ENCODE results near the gene ANKRD33.
"Not testable (repeated sequence)": the region's sequence is repeated elsewhere in the genome, so short reads cannot be mapped to it uniquely, and the experiment has no call there.

The ANKRD33 gene

DNA sequence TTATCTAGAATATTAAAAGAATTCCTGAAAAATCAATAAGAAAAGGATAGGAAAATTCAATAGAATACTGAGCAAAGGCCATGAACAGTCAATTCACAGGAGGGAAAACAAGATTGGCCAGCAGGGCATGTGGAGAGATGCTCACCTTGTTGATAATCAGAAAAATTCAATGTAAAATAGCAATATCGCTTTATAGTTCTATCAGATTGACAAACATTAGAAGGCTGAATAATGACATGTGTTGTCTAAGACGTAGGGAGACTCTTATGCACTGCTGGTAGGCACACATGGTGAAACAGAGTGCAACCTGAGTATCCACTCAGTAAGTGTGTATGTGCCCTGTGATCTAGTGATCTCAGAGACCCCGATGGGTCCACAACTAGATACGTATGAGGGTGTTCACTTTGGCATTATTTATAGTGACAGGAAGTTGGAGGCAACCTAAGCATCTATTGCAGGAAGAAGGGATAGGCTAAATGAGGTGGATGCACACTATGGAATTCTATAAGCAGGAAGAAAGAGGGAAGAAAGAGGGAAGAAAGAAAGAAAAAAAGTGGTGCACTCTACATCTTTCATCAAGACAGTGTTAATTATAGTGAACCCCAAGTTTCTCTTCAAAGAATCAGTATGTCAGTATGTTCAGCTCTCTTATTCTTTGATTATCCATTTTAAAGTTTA lies 3.8 kb upstream of the ANKRD33 start:
- no peak for DNase-seq (ENCODE audit: low read depth)

DNA sequence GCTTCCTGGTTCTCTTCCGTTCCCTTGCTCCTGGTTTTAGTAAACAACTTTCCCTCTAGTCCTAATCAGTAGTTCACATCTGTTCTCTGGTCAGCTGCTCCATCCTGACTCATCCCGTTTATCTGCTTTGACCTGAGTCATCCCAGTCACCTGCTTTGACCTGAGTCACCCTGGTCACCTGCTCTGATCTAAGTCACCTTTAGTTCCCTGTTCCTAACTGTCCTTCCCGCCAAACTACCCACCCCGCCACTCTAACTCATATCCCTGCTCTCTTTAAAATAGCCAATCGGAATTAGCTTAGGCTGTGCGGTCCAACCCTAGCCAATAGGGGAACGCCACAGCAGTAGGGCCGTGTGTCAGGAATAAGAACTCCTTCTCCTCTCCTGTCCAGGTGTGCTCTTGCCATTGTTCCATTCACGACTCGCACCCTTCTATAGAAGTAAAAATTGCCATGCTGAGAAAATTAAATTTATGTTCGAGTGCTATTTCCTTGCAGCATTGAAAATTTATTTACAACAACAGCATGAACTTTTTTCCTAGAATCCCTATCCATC lies 3.1 kb upstream of the ANKRD33 start:
- no peak for DNase-seq (ENCODE audit: low read depth)

DNA sequence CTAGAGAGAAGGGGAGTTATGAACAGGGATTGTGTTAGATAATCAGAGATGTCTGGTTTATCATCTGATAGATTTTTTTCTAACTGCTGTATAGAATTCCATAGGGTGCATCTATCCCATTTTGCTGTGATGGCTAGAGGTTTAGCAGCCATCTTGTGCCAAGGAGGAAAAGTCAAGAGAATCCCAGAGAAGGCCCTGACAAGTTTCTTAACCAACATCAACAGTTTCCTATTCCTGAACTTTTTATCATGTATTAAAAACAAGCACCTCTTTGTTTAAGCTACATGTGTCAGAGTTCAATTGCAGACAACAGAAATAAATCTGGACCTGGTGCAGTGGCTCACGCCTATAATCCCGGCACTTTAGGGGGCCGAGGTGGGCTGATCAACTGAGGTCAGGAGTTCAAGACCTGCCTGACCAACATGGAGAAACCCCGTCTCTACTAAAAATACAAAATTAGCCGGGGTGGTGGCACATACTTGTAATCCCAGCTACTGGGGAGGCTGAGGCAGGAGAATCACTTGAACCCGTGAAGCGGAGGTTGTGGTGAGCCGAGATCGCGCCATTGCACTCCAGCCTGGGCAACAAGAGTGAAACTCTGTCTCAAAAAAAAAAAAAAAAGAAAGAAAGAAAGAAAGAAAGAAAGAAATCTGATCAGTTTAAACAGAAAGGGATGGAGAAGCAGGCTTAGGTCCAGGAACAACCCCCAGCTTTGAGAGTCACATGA lies 2.4 kb upstream of the ANKRD33 start:
- DNase-seq (ENCODE audit: low read depth), result not testable (repeated sequence)

DNA sequence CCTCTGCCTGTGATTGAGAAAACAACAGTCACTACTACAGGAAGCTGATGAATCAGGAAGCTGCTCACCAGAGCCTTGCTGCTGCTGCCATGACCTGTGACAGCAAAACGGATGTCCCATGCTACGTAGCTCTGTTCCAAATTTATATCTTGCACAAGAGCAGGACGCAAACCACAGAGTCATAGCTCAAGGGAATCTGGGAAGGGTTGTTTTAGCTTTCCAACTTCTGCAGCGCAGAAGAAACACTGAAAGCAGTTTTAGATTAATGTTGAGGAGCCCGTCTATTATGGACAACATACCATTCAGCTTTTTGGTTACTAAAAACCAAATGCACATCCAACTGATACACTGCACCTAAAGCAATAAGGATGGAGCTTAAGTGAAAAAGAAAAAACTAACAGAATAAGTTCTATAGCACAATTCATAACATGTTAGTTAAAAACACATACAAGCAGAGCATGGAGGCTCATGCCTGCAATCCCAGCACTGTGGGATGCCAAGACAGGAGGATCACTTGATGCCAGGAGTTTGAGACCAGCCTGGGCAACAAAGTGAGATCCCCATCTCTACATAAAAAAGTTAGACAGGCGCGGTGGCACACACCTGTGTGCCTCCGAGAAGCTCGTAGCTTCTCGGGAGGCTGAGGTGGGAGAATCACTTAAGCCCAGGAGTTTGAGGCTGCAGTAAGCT lies 1.7 kb upstream of the ANKRD33 start:
- DNase-seq (ENCODE audit: low read depth), result peak; percentile 26

DNA sequence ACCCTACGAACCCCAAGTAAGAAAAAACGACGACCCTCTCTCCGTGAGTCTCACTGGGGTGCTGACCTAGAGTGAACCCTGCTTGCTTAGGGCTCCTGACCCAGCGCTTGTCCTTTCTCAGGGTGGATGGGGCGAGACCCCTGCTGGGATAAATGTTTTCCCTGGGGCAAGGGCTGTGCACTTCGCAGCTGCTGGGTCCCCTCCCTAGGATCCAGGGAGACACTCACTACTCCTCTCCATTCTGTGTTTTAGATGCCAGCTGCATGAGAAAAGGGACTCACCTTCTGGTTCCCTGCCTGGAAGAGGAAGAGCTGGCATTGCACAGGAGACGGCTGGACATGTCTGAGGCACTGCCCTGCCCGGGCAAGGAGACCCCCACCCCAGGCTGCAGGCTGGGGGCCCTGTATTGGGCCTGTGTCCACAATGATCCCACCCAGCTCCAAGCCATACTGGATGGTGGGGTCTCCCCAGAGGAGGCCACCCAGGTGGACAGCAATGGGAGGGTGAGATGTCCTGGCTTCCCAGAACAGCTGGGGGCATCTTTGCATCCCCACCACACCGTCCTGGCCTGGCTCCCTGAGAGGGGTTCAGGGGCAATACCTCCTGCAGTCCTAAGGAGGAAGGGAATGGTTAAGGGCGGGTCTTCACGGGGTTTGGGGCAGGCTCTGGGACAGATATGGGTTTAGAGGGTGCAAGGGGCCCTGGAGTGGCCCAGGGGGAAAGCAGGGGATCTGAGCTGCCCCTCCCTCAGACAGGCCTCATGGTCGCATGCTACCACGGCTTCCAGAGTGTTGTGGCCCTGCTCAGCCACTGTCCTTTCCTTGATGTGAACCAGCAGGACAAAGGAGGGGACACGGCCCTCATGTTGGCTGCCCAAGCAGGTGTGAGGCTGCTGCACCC lies 663 bp downstream of the ANKRD33 start:
- DNase-seq (ENCODE audit: low read depth), result no peak

DNA sequence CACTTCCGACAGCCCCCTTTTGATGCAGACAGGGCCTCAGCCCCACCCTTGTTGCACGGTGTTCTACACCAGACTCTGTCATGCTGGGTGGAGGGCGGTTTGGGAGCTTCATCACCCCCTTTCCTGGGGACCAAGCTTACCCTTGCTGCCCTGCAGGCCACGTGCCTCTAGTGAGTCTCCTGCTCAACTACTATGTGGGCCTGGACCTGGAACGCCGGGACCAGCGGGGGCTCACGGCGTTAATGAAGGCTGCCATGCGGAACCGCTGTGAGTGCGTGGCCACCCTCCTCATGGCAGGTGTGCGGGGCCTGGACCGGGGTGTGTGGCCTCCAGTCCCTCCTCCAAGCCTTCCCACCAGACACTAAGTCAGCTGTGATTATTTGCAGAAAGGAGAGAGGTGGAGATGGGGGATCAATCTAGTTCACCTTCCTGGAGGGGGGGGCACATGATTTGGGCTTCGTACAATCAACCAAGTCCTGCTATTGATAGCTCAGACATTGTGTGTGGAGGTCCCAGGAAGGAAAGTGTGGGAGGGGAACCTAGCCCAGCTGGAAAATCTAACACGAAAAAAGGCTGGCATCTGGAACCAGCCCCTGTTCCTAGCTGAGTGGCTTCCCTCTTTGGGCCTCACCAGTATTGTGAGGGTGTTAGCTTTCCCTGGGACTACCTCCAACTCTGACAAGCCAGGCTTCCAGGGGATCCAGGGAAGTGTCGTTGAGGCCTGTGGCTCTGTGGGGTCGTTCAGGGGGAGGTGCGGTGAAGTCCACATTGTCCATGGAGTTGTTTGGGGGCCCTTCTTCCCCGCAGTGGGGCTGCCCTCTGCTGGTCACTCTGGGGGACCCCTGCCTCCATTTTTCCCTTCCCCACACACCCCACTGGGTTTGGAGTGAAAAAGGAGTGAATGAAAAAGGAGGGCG lies 1.6 kb downstream of the ANKRD33 start:
- DNase-seq (ENCODE audit: low read depth), result no peak

DNA sequence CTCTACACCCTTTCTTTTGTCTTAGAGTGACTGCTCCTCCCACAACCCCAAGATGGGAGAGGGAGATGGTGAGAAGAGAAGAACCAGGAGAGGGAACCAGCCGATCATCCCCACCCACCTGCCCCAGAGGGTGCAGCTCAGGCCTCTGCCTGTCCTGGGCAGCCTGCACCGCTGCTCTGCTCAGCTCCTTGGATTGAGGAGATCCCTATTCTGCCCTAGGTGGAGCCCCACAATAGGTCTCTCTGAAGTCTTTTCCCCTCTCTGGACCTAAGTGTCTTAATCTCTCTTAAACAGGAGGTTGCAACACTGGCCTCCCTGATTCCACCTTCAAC lies 2.2 kb downstream of the ANKRD33 start:
- DNase-seq (ENCODE audit: low read depth), result no peak

DNA sequence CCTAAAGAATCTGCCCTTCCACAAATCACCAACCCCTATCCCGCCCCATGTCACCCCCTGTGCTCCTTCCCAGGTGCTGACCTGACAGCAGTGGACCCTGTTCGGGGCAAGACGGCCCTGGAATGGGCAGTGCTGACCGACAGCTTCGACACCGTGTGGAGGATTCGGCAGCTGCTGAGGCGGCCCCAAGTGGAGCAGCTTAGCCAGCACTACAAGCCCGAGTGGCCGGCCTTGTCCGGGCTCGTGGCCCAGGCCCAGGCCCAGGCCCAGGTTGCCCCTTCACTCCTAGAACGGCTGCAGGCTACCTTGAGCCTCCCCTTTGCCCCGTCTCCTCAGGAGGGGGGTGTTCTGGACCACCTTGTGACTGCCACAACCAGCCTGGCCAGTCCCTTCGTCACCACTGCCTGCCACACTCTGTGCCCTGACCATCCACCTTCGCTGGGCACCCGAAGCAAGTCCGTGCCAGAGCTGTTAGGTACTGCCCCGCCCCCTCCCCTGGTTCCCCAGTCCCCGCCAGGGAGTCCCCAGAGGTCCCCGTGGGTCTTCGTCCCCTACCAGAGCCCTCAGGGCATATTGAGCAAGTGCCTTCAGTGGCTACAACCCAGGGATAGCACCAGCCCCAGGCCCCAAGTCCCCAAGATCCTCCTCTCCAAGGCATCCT lies 2.7 kb downstream of the ANKRD33 start:
- DNase-seq (ENCODE audit: low read depth), result no peak

DNA sequence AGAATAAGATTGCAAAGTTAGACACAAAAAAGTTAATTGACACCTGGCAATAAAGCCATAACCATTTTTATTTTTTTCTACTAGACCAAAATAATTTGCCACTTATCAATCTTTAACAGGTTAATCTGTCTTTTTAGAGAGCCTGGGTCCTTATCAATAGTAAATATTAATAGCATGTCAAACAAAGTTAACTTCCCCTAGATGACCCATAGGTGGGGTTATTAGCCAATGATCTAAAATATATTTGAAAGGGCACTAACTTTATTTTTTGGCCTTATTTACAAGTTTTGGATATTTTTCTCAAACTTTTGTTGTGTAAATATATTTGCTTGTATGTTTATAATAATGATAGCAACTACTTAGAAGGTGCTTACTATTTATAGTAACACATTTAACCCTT lies 3.9 kb downstream of the ANKRD33 start:
- no peak for DNase-seq (ENCODE audit: low read depth)

DNA sequence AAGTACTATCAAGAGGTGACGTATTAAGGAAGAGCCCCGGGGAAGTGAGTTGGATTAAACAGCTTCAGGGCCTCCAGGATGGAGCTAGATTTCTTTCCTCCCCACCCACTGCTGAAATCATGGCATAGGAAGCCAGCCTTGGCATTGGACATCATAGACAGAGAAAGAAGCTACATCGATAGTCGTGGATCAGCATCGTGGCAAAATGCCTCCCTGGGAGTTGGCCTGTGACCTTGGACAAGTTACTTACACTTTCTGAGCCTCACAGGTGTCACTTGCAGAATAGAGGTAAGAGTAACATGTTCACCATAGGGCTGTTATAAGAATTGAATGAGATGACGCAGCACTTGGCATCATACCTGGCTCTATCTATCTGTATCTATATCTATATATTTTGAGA lies 5.9 kb downstream of the ANKRD33 start:
- DNase-seq (ENCODE audit: low read depth), result no peak

DNA sequence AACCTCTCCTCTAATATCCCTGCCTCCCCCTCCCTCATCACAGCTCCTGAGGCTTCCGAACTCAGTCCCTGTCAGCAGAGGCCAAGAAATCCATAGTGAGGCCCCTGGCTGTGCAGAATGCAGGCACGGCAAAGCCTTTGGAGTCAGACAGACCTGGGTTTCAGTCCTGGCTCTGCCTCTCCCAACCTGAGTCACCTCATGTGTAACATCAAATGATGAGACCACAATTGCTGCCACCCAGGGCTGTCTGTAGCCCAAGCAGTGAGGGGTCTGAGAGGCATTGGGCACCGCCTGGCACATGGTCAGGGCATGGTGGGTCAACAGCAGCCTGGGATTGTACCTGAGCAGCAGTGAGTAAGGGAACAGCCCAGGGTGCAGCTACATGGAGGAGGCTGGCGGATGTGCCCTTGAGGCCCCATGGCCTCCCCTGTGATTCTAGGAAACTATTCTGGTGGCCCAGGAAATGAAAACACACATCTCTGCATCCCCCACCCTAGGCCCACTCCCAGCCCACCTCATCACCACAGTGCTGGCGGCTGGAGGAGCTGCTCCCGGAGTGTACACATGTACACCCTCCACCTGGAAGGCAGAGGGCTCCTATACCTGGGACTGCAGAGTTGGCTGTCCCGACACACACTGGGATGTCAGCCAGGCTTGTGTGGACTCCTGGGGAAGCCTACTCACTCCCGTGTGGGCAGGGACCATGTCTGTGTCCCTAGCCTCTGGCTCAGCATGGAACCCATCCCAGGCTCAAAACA lies 7.7 kb downstream of the ANKRD33 start:
- DNase-seq (ENCODE audit: low read depth), result no peak

DNA sequence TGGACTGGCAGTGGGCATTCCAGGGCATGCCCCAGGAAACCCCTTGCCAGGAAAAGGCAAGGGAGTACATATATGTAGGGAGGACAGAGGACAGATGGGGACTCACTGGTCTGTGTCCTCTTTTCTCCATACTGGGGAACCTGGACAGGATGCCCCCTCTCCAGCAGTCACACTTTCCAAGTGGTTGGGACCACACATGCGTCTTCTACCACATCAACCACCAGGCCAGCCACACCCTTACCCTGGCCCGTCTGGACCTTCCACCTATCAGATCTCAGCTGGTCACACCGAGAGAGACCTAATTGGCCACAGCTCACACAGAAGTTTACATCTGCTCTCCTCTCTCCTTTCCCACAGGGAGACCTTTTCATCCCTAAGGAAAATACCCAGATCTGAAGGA lies 8.3 kb downstream of the ANKRD33 start:
- no peak for DNase-seq (ENCODE audit: low read depth)

DNA sequence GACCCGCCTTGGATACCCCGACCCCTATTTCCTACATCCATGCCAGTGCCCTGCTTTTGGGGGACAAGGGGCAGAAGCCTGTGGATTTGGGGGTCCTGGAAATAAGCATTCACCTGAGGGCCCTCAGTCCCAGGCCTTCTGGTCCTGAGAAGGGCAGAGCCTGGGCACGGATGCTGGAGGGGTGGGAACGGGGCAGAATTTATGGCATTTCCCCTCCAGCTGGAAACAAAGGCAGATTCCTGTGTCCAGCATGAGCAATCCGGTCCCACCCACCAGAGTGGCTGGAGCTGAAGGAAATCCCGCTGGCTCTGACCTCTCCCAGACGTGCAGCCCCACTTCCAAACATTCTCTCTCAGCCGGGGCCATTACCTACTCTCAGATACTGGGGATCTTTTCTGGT lies 9.3 kb downstream of the ANKRD33 start:
- DNase-seq (ENCODE audit: low read depth), result no peak

DNA sequence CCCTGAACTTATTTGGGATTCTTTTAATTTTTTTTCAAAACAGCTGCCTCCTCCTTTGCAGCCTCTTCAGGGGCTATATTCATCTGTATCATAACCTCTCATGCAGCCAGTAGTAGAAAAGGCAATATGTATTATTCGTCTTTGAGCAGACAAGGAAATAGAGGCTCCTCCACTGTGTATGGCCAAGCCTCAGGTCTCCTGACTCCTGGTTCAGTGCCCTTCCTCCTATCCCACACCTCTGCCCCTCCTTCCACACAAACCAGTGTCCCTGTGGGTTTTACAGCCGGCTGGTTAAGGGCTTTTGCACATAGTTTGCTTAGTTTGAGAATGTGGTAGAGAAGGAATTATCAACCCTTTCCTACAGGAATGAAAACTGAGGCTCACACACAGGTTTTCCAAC lies 10.6 kb downstream of the ANKRD33 start:
- no peak for DNase-seq (ENCODE audit: low read depth)

DNA sequence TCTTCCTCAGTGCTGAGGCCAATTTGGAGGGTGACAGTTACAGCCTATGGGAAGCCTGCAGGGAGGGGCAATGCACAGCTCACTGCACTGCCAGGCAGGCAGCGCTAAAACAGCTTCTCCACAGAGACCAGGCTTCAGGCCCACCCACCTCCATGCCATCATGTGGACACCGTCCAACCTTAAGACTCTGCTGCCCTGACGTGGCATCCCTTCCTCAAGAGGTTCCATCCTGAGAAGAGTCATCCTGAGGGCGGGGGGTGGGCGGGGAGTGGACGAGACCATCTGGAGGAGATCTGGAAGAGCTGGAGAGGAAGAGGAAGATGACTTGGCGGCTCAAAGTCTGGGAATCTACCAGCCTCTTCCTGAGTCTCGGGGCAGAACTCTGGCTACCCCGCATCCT lies 11.0 kb downstream of the ANKRD33 start:
- no peak for DNase-seq (ENCODE audit: low read depth)

DNA sequence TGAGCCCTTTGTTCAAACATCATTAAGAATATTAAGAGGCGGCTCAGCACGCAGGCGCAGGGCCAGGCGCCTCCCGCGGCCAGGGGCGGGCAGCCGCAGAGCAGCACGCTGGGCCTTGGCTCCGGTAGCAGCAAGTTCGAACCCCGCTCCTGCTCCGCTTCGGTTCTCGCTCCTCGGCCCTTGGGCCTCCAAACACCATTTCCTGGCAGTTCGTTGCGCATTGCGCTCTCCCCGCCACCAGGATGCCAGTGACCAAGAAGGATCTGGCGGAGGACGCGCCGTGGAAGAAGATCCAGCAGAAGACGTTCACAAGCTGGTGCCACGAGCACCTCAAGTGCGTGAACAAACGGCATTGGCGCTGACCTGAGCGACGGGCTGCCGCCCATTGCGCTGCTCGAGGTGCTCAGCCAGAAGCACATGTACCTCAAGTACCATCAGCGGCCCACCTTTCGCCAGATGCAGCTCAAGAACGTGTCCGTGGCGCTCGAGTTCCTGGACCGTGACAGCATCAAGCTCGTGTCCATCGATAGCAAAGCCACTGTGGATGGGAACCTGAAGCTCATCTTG lies 12.5 kb downstream of the ANKRD33 start:
- DNase-seq (ENCODE audit: low read depth), result no peak

DNA sequence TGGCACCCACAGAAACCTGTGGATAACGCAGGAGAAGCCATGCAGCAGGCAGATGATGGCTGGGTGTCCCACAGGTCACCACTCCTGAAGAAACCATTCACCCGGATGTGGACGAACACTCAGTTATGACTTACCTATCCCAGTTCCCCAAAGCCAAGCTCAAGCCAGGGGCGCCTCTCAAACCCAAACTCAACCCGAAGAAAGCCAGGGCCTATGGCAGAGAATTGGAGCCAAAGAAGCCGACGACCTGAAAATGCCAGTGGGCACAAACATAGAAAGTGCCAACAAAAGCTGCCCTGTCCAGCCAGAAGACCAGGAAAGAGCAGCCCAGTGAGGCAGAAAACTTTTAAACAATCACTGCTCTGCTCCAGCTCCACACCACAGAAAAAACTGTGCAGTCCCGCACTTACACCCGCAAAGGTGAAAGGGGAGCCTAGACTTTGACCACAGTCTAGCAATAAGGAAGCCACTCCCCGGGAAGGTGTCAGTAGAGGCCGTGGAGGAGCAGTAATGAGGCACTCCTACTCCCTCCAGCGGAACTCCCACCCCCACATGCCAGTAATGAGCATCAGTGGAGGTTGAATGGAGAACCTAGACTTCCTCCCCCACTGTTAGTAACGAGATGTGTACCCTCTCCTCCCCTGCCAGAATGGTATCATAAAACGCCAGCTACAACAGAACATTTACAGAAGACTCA lies 13.4 kb downstream of the ANKRD33 start:
- no peak for DNase-seq (ENCODE audit: low read depth)

DNA sequence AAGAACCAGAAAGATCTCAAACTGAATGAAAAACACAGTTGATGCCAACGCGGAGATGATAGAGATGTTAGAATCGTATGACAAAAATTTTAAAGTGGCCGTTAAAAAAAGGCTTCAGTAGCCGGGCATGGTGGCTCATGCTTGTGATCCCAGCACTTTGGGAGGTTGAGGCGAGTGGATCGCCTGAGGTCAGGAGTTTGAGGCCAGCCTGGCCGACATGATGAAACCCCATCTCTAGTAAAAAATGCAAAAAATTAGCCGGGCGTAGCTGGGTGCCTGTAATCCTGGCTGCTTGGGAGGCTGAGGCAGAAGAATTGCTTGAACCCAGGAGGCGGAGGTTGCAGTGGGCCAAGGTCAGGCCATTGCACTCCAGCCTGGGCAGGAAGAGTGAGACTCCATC lies 14.0 kb downstream of the ANKRD33 start:
- no peak for DNase-seq (ENCODE audit: low read depth)

Data from HS-27A (cell line).